ENCODE measurements around the gene TRIM58.

TRIM58 gene

GRCh38 chr1:247895163-247895637 is 38.2 kb downstream of the TRIM58 start, which contains the start of gene OR2W3:
Gene OR2W3, plus strand, starts transcription at chr1:247895587. Its CDS starts 0 bp downstream, at chr1:247895587.
- no peak for DNase-seq

- DNase-seq = no peak
Measured at GRCh38 chr1:247895976-247896375, 39.0 kb downstream of the TRIM58 start.

- no peak for DNase-seq
Measured at GRCh38 chr1:247904122-247904521, 47.1 kb downstream of the TRIM58 start.

GRCh38 chr1:247905181-247905580 is 48.2 kb downstream of the TRIM58 start:
- DNase-seq = no peak

GRCh38 chr1:247905910-247906503 is 49.0 kb downstream of the TRIM58 start:
- DNase-seq = peak; percentile 14

- DNase-seq = peak; percentile 20
Measured at GRCh38 chr1:247906504-247907047, 49.6 kb downstream of the TRIM58 start.

GRCh38 chr1:247908766-247909165 is 51.8 kb downstream of the TRIM58 start:
- no peak for DNase-seq

- no peak for DNase-seq
Measured at GRCh38 chr1:247913786-247914185, 56.8 kb downstream of the TRIM58 start.

- DNase-seq = no peak
Measured at GRCh38 chr1:247914941-247915662, 58.1 kb downstream of the TRIM58 start.

GRCh38 chr1:247919952-247920351 is 63.0 kb downstream of the TRIM58 start, which contains the start of gene OR2T8:
Gene OR2T8, plus strand, starts transcription at chr1:247920252. Its CDS starts 766 bp downstream, at chr1:247921018.
- DNase-seq = no peak

- no peak for DNase-seq
Measured at GRCh38 chr1:247923941-247924340, 67.0 kb downstream of the TRIM58 start.

- no peak for DNase-seq
Measured at GRCh38 chr1:247924868-247925267, 67.9 kb downstream of the TRIM58 start, which contains the start of gene OR2AJ1. Gene OR2AJ1, plus strand, starts transcription at chr1:247924889. Its CDS starts 8,880 bp downstream, at chr1:247933769.

Measured in T1000 (cell line).